Measurements from ENCODE around the gene STK4.
A peak's percentile ranks its signal among the peaks of the same experiment; 100 is the strongest.

Gene STK4

DNA sequence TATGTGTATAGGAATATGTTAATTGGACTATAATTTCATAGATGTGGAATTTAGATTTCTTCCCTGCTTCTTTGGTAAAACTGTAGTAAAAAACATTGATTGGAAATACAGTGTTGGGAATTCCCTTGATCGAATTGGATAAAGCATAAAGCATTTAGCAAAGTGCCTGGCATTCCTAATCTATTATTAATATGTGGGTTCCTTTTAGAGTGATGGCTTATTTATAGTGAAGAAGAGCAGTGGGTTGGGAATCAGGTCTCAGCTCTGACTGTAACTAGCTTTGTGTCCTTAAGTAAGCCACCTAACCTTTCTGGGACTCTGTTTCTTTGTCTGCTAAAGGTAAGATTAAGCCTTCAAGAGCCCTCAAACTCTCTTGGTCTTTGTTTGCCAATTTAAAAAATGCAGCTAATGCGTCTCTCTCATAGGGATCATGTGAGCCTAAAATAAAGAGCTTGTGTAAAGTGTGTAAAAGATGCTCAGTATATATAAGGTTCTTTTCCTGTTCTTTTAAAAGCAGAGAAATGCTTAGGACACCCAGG lies 81.3 kb downstream of the STK4 start:
- H3K4me3 ChIP-seq (ENCODE audit: control insufficient read depth, low read depth, low read length): no peak overlapping the region
- TF ChIP-seq, protein P1, sequence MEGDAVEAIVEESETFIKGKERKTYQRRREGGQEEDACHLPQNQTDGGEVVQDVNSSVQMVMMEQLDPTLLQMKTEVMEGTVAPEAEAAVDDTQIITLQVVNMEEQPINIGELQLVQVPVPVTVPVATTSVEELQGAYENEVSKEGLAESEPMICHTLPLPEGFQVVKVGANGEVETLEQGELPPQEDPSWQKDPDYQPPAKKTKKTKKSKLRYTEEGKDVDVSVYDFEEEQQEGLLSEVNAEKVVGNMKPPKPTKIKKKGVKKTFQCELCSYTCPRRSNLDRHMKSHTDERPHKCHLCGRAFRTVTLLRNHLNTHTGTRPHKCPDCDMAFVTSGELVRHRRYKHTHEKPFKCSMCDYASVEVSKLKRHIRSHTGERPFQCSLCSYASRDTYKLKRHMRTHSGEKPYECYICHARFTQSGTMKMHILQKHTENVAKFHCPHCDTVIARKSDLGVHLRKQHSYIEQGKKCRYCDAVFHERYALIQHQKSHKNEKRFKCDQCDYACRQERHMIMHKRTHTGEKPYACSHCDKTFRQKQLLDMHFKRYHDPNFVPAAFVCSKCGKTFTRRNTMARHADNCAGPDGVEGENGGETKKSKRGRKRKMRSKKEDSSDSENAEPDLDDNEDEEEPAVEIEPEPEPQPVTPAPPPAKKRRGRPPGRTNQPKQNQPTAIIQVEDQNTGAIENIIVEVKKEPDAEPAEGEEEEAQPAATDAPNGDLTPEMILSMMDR (conservative IDR thresholded peaks at IDR 0.05; ENCODE audit: control insufficient read depth, insufficient read depth, low read depth, low read length): no peak
- no peak for DNase-seq (ENCODE audit: low read depth)

DNA sequence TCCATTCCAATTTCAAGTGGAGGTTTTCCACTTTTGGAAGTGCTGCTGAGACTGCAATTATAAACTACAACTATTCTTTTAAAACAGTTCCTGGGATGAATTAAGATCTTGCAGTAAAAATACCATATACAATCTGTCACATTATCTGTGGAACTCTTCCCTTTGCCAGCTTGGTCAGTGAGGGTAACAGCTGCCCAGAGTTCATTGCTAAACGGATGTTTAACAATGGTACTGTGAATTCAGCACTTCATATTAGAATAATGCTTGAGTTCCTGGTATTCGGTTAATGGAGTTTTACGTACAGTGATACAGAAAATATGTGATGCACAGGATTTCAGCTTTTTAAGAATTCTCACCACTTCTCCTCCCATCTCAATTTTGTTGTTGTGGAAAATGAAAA lies 83.1 kb downstream of the STK4 start:
- H3K4me3 ChIP-seq (ENCODE audit: control insufficient read depth, low read depth, low read length): no peak overlapping the region
- TF ChIP-seq, protein P1 (conservative IDR thresholded peaks at IDR 0.05; ENCODE audit: control insufficient read depth, insufficient read depth, low read depth, low read length): no peak

DNA sequence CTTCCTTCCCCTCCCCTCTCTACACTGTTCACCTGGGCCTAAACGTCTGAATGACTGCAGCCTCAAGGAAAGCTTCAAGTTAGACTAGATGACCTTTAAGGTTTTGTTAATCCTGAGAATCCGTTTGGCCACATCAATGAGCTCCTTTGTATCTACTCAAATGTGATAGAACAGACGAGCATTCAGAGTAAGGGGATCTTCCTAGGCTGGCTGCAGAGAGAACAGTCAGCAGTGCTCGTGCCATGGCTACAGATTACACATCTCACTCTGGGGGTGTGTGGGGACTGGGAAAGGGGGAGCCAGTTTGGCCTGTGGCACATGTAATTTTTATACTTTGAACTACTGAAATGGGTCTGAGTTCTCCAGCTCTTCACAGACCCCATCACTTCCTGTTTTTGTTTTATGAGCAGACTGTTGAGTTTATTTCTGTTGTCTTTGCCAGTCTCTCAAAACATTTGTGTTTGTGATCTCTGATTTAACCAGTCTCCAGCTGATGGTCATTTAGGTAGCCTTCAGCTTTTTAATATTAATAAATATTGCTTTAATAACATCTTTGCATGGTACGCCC lies 83.7 kb downstream of the STK4 start:
- no peak for DNase-seq (ENCODE audit: low read depth)
- no peak overlapping the region for H3K4me3 ChIP-seq (ENCODE audit: control insufficient read depth, low read depth, low read length)
- TF ChIP-seq, protein P1 (conservative IDR thresholded peaks at IDR 0.05; ENCODE audit: control insufficient read depth, insufficient read depth, low read depth, low read length): no peak

More for the DNA sequence above, 83.1 kb downstream of the STK4 start:
- DNase-seq (ENCODE audit: low read depth): no peak

DNA sequence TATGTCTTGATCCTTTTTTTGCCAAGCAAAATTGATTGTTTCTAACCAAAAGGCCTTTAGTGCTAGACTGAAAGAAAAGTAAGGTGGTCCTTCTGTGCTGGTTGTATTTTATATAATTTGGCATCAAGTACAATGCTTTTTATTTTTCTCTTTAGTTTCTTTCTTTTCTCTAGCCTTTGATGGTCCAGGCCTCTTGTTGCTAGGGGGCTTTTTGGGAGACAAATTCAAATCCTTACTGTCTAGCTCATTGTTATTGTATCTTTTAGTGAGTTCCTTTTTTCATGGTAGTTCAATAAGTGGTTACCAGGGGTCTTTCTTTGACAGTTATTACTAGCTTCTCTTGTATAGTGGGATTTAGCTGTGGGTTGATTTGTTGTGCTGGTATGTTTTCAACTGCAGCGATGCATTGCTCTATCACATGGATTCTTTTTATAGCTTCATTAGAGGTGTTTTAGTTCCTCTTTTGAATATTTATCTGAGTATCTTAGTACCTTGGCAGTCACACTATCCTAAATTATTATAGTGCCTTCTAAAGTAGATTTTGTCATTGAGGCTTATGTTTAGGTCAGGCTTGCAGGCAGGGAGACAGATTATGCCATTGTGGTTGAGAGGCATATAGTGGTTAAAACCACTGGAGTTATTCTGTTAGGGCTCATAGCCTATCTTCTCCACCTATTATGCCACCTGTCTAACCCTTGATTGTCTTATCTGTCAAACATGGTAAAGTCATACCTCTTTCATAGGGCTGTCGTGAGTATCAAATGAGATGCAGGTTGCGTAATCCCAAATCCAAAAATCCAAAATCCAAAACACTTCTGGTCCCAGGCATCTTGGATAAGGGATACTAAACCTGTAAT lies 85.1 kb downstream of the STK4 start:
- TF ChIP-seq, protein P1 (conservative IDR thresholded peaks at IDR 0.05; ENCODE audit: control insufficient read depth, insufficient read depth, low read depth, low read length): no peak
- no peak for DNase-seq (ENCODE audit: low read depth)
- no peak overlapping the region for H3K4me3 ChIP-seq (ENCODE audit: control insufficient read depth, low read depth, low read length)

DNA sequence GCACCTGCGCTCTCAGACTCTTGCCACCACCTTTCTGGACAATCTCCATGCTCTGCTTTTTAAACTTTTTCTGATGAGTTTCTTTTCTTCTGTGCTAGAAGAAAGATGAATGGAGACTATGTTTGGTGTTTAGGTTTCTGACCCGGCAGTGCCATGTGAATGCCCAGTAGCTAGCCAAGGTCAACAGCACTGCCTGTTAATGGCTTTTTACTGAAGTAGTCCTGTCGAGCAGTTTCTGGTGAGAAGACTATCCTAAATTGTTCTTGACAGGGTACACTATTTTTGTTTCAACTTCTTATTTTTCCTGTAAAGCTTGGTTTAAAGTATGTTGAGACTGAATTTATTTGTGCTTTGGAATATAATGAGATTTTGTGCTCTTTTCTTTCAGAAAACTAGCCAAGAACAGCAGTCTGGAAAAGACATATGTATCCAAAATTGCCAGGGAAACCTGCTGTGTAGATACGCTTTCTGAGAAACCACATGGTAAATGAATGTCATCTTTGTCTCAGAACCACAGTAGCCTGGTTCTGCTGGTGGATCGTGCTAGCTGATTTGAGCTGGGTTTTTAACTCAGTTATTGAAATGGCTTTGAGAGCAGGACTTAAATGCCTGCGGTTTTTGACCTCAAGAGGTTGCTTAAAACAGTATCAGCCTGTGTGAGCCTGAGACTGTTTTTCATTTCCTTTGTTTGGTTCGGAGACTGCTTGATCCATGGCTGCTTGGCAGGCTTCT lies 86.6 kb downstream of the STK4 start:
- no peak overlapping the region for H3K4me3 ChIP-seq (ENCODE audit: control insufficient read depth, low read depth, low read length)
- TF ChIP-seq, protein P1 (conservative IDR thresholded peaks at IDR 0.05; ENCODE audit: control insufficient read depth, insufficient read depth, low read depth, low read length): no peak
- DNase-seq (ENCODE audit: low read depth): peak; percentile 52

Data from fibroblast of mammary gland (primary cell).